Left lung (tissue), 10 donors: Measurements from ENCODE around the gene NFIC. TPM values are rescaled to one million over a fixed set of nuclear protein-coding genes. Genes with fewer than 3 reads are reported as not detected.
A peak's percentile ranks its signal among the peaks of the same experiment; 100 is the strongest.

Experiments used
- ATAC-seq: fragments of 200-7000 bp; cut with Tn5 transposase; one replicate; pipeline ENCODE4 v1.9.1; 2020; ENCODE audit warnings: moderate library complexity
- DNase-seq, 4 donors: peaks; one replicate each; pipeline ENCODE4 v3.0.0-alpha.2; 2013 to 2020
- H3K27ac ChIP-seq, 2 donors: fragments of 200-600 bp; sonication (generic) in 1 of 2; one replicate each; pipeline versions ENCODE4 v1.5.0 to v1.8.0; 2020 to 2021
- H3K27me3 ChIP-seq, 2 donors: fragments of 200-600 bp; sonication (generic) in 1 of 2; one replicate each; pipeline versions ENCODE4 v1.5.0 to v1.8.0; 2020 to 2021
- H3K36me3 ChIP-seq, 2 donors: fragments of 200-600 bp; sonication (generic) in 1 of 2; one replicate each; pipeline versions ENCODE4 v1.5.0 to v1.8.0; 2020 to 2021
- H3K4me1 ChIP-seq, 2 donors: fragments of 200-600 bp; one replicate each; pipeline ENCODE4 v1.8.0; 2021
- H3K4me3 ChIP-seq, 2 donors: fragments of 200-600 bp; sonication (generic) in 1 of 2; one replicate each; pipeline versions ENCODE4 v1.5.0 to v1.8.0; 2020 to 2021; ENCODE audit warnings: mild to moderate bottlenecking in 1 of 2
- H3K9me3 ChIP-seq, 2 donors: fragments of 200-600 bp; sonication (generic) in 1 of 2; one replicate each; pipeline versions ENCODE4 v1.5.0 to v1.8.0; 2020 to 2021
- CTCF ChIP-seq, 2 donors: fragments of 200-600 bp; sonication (generic) in 1 of 2; IDR thresholded peaks; one replicate each; pipeline versions ENCODE4 v1.5.0 to v1.8.0; 2021; ENCODE audit warnings: antibody characterized with exemption in 2 of 2
- intact Hi-C, 2 donors: fragments of 100-400 bp; cut with DNase I; formaldehyde crosslinking; loops; one replicate each; pipeline versions ENCODE4 v1.11.2 to v1.14.2; 2022
- polyA plus RNA-seq, 6 donors: library from polyadenylated mRNA; unstranded; fragments of 120-200 nt; gene quantifications; one replicate each; pipeline ENCODE4 v1.2.1, GENCODE V29; 2013; ENCODE audit not compliant: insufficient read length in 6 of 6
- total RNA-seq, 2 donors: library from RNA; stranded (reverse); fragmentation: NEBNext Ultra II Directional; extraction: Animal tissue kit (Norgen Biotek cat#: 25700); gene quantifications; one replicate each; pipeline ENCODE4 v1.2.1, GENCODE V29; 2021
- donor health status: DM: no; HTN: yes; CAD: no.
- donor health status: DM: no; HTN: no; CAD: no.

NFIC gene
- total and polyA plus RNA-seq, 8 donors: 37.2 to 163 (median 55.7) TPM

GRCh38 chr19:3479834-3480215, 113.4 kb downstream of the NFIC start:
- no peaks in the 10 kb centered on the region for H3K36me3 ChIP-seq
- H3K27ac ChIP-seq: no peak overlapping the region
- DNase-seq (no peak), ATAC-seq (no peak)
- peaks cover 21 to 57% of the 10 kb centered on the region in 2 donors for H3K27me3 ChIP-seq
- TF ChIP-seq CTCF (IDR thresholded peaks at IDR 0.05): no peak
- H3K4me1 ChIP-seq: no peaks in the 10 kb centered on the region
- intact Hi-C loops: loop anchor here in 1 of 2 donors (10.0 kb wide), 1 partner anchor 165 kb away; no protein-coding TSS in a partner anchor
- no peak overlapping the region for H3K4me3 ChIP-seq
- H3K9me3 ChIP-seq: no peaks in the 10 kb centered on the region

GRCh38 chr19:3480383-3481091, 114.2 kb downstream of the NFIC start, which contains the start of gene SMIM24:
Gene SMIM24, minus strand, starts transcription at chr19:3480525. Its CDS starts 62 bp downstream, at chr19:3480463.
- no peak for DNase-seq
- Histone ChIP-seq H3K9me3 (no peaks in the 10 kb centered on the region), H3K4me1 (no peaks in the 10 kb centered on the region), H3K27me3 (peaks cover 21 to 61% of the 10 kb centered on the region in 2 donors), H3K4me3 (no peak within 1 kb of the TSS), H3K27ac (no peak within 1 kb of the TSS), H3K36me3 (no peaks in the 10 kb centered on the region)
- no peak for ATAC-seq
- intact Hi-C loops: no loop called here
- TF ChIP-seq CTCF (IDR thresholded peaks at IDR 0.05): no peak

GRCh38 chr19:3481241-3482090, 115.1 kb downstream of the NFIC start:
- intact Hi-C loops: no loop called here
- Histone ChIP-seq H3K36me3 (no peaks in the 10 kb centered on the region), H3K9me3 (no peaks in the 10 kb centered on the region), H3K4me1 (no peaks in the 10 kb centered on the region), H3K4me3 (no peak overlapping the region), H3K27me3 (peaks cover 21 to 68% of the 10 kb centered on the region in 2 donors), H3K27ac (no peak overlapping the region)
- DNase-seq (no peak), ATAC-seq (no peak)
- no peak for TF ChIP-seq CTCF (IDR thresholded peaks at IDR 0.05)

GRCh38 chr19:3482507-3483225, 116.3 kb downstream of the NFIC start:
- no peak overlapping the region for H3K27ac ChIP-seq
- ATAC-seq (no peak), DNase-seq (peak in 1 of 4 donors; percentile 80)
- TF ChIP-seq CTCF (IDR thresholded peaks at IDR 0.05): no peak
- H3K4me1 ChIP-seq: no peaks in the 10 kb centered on the region
- H3K9me3 ChIP-seq: no peaks in the 10 kb centered on the region
- no peak overlapping the region for H3K4me3 ChIP-seq
- H3K36me3 ChIP-seq: no peaks in the 10 kb centered on the region
- intact Hi-C loops: no loop called here
- H3K27me3 ChIP-seq: peaks cover 21 to 68% of the 10 kb centered on the region in 2 donors
